Caki2 (cell line): Measurements from ENCODE around the gene ZNF155. TPM values are rescaled to one million over a fixed set of nuclear protein-coding genes. Genes with fewer than 3 reads are reported as not detected.
"Not testable (repeated sequence)": the region's sequence is repeated elsewhere in the genome, so short reads cannot be mapped to it uniquely, and the experiment has no call there.

Experiments used
- DNase-seq: peaks from one replicate; pipeline ENCODE4 v3.0.0-alpha.2; 2015; ENCODE audit warnings: low read depth
- in situ Hi-C: cut with HindIII; loops from 2 replicates; pipeline ENCODE4 v1.10.0; 2016; ENCODE audit warnings: low sequenced_read_pairs, low pct_unique_long_range_greater_than_20kb, mixed read lengths
- total RNA-seq: library from RNA; depleted of rRNA; stranded (reverse); fragments of >200 nt; shearing (Covaris generic); gene quantifications from 2 replicates; pipeline ENCODE4 v1.2.3, GENCODE V29; 2014; ENCODE audit warnings: low replicate concordance; rRNA removed

ZNF155 gene
- total RNA-seq: 10.3 and 13.5 TPM in 2 replicates

- DNase-seq: peak; percentile 93
- in situ Hi-C loops: no loop called here
Observed at GRCh38 chr19:43983912-43984686, at the start of gene ZNF155. Gene ZNF155, plus strand, starts transcription at chr19:43984188. Its CDS starts 4,356 bp downstream, at chr19:43988544.

GRCh38 chr19:43934985-43935708 is 48.8 kb upstream of the ZNF155 start, which contains the start of gene ZNF45:
Gene ZNF45, minus strand, starts transcription at chr19:43935282. Its CDS starts 13,097 bp downstream, at chr19:43922185.
- DNase-seq: peak; percentile 90
- in situ Hi-C loops: no loop called here

- in situ Hi-C loops: no loop called here
- no peak for DNase-seq
Observed at GRCh38 chr19:43936188-43936587, 47.8 kb upstream of the ZNF155 start.

DNA sequence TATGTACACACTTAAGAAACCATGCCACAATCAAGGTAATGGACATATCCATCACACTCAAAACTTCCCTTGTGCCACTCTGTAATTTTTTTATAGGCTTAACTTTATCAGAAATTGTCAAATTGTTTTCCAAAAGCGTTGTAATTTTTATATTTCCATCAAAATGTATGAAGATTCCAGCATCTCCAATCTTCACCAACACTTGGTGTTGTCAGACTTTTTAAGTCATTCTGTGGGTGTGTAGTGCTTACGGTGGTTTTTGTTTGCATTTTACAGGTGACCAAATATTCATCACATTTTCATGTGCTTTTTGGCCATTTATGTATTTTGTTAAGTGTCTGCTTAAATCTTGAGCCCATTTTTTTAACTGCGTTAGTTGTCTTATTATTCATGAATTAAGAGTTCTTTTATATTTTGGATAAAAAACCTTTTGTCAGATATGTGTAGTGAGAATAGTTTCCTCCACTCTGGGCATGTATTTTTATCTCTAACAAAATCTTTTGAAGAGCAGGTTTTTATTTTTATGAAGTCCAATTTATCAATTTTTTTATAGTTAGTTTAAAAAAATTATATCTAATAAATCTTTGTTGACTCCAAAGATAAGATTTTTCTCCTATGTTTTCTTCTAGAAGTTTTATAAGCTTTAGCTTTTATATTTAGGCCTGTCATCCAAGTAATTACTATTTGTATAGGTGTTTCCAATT is 44.3 kb upstream of the ZNF155 start:
- DNase-seq: no peak
- in situ Hi-C loops: no loop called here

GRCh38 chr19:43940719-43941118 is 43.3 kb upstream of the ZNF155 start:
- in situ Hi-C loops: no loop called here
- no peak for DNase-seq

DNA sequence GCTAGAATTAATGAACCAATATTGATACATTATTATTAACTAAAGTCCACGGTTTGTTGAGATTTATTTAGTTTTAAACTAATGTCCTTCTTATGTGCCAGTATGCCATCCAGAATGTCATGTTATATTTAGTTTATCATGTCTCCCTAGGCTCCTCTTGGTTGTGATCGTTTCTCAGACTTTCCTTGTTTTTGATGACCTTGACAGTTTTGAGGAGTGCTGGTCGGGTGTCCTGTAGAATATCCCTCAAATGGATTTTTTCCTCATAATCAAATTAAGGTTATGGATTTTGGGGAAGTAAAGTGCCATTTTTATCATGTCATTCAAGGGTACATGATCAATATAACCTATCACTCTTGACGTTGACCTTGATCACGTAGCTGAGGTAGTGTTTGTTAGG is 42.8 kb upstream of the ZNF155 start:
- DNase-seq: no peak
- in situ Hi-C loops: no loop called here

GRCh38 chr19:43947412-43947811 is 36.6 kb upstream of the ZNF155 start:
- in situ Hi-C loops, DNase-seq: not testable (repeated sequence)

GRCh38 chr19:43949803-43950202 is 34.2 kb upstream of the ZNF155 start:
- in situ Hi-C loops: not testable (repeated sequence)

GRCh38 chr19:43950834-43951645 is 32.9 kb upstream of the ZNF155 start, which contains the start of gene ZNF221:
Gene ZNF221, plus strand, starts transcription at chr19:43951228. Its CDS starts 11,499 bp downstream, at chr19:43962727.
- peak; percentile 95 for DNase-seq
- in situ Hi-C loops: no loop called here

More at GRCh38 chr19:43949803-43950202, 34.2 kb upstream of the ZNF155 start:
- DNase-seq: not testable (repeated sequence)

- no peak for DNase-seq
- in situ Hi-C loops: no loop called here
Observed at GRCh38 chr19:43956827-43957226, 27.2 kb upstream of the ZNF155 start.

DNA sequence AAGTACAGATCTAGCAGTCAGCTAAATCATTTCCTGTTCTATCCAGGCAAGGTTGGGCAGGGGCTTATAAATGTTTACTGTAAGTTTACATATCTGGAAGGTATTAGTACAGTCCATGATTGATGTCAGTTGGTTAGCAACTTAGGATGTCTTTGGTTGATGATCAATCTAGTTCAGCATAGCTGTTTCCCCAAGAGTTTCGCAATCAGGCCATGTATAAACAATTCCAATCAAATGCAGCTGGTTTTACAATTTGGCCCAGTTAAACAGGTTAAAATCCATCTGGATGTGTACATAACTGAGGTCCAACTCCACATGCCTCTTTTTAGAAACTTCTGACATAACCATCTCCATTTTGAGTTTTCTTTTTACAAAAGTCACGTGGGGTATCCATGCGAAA is 26.1 kb upstream of the ZNF155 start:
- in situ Hi-C loops: no loop called here
- no peak for DNase-seq

GRCh38 chr19:43960411-43960810 is 23.6 kb upstream of the ZNF155 start:
- DNase-seq: no peak
- in situ Hi-C loops: no loop called here

DNA sequence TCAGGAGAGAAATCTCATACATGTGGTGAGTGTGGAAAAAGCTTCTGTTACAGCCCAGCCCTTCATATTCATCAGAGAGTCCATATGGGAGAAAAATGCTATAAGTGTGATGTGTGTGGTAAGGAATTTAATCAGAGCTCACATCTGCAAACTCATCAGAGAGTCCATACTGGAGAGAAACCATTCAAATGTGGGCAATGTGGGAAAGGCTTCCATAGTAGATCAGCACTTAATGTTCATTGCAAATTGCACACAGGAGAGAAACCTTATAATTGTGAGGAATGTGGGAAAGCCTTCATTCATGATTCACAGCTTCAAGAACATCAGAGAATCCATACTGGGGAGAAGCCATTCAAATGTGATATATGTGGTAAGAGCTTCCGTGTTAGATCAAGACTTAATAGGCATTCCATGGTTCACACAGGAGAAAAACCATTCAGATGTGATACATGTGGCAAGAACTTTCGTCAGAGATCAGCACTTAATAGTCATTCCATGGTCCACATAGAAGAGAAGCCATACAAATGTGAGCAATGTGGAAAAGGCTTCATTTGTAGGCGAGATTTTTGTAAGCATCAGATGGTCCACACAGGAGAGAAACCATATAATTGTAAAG is 17.8 kb upstream of the ZNF155 start:
- in situ Hi-C loops: no loop called here
- peak; percentile 28 for DNase-seq

DNA sequence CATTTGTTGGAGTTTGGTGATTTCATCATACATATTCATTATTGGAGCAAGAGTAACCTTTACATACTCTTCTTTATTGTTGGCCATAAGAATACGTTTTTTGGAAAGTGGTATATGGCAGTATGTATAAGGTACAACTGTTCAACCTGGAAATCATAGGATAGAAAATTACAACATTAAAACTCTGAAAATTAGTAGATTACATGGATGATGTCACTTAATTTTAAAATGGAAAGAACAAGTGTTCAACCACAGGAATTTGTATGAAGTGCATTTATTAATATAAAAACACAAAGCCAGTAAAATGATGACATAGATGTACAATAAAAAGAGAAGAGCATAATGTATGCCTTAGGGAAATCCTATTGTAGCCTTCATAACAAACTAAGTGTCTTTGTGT is 7.3 kb upstream of the ZNF155 start:
- in situ Hi-C loops: no loop called here
- no peak for DNase-seq

DNA sequence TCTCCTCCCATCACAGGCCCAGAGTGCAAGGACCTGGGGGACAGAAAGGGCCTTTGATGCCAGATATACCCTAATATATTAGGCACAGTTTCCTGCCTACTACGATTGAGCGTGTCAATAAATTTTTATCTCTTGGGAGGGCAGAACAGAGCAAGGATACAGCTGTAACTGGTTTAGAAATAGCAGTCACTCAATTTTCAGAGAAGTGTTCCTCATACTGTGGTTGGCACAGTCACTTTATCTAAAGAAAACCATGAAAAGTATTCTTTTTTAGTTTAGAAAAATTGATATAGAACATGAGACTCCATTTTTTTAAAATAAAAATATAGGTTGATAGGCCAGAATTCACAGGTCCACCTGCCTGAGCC is 460 bp upstream of the ZNF155 start:
- in situ Hi-C loops: no loop called here
- DNase-seq: no peak

DNA sequence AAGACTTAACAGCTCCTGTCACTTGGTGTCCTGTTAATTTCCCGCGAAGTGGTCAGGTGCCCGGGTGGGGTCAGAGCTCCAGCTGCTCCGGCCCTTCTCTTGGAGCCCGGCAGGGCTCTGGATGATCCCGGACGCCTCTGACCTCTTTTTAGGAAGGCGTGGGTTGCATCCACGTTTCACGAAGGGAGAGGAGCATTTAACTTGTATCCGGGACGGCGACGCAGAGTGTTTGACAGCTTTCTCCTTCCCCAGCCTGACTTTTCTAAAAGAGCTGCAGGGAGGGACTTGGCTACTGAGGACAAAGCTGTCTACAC is 656 bp downstream of the ZNF155 start:
- no peak for DNase-seq
- in situ Hi-C loops: no loop called here

DNA sequence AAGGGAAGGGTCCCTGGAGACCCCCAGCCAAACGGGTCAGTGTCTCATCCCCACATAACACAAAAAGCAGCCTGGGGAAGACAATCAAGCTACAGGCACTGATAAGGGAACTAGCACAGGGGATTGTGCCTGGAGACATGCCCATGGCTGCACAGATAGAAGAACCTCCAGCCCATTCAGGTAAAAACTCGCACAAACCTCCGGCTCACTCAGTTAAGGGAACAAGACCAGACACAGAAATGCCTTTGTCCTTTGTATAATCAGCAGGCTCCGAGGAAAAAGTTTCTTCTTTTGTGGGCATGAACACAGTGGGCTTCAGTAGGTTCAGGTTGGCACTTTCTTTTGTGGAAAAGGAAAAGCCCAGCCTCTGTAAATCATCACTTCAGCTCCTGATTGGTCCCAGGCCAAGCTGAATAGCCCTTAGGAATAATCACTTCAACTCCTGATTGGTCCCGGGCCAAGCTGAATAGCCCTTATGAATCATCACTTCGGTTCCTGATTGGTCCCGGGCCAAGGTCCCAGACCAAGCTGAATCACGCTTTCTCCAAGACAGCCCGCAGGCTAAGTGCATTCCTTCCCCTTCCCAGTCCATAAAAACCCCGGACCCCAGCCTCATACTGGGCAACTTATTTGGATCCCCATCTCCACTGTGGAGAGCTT is 13.8 kb downstream of the ZNF155 start:
- peak; percentile 29 for DNase-seq
- in situ Hi-C loops: no loop called here
